ENCODE measurements around the gene TNK1. TPM values are rescaled to one million over a fixed set of nuclear protein-coding genes. Genes with fewer than 3 reads are reported as not detected.

The TNK1 gene
- total and polyA plus RNA-seq, 7 donors: 2.1 to 14.6 (median 5.4) TPM

DNA sequence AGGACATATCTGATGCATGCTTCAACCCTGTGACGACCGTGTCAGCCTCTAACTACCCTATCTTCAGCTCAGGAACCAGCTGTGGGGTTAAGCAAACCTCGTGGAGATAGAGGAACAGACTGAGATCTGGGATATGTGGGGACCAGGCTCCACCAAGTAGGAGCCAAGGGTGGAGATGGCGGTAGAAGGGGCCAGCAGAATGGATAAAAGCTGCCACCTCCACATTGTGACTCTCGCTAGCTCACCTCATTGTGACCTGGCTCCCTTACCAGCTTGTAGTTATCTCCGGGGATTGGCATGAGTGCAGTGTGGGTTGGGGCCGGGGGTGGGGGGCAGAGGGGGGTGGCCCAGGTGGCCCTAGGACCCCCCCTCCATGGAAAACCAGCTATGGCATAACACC is 44.4 kb downstream of the TNK1 start, which contains the start of gene SPEM2:
Gene SPEM2, plus strand, starts transcription at position 301 of the 400 bp plus-strand sequence. Its CDS starts 73 bp downstream, at position 374.
- Histone ChIP-seq H3K4me3 (no peak within 1 kb of the TSS), H3K27me3 (no peaks in the 10 kb centered on the region), H3K27ac (no peak within 1 kb of the TSS), H3K4me1 (no peaks in the 10 kb centered on the region), H3K36me3 (no peaks in the 10 kb centered on the region), H3K9me3 (no peaks in the 10 kb centered on the region)
- no peak for DNase-seq
- TF ChIP-seq POLR2A (IDR thresholded peaks at IDR 0.05): no peak
- intact Hi-C loops (cut with DNase I): no loop called here
- WGBS, 2 donors: 82 to 84% methylated on average over 7 of the region's 7 CpGs

DNA sequence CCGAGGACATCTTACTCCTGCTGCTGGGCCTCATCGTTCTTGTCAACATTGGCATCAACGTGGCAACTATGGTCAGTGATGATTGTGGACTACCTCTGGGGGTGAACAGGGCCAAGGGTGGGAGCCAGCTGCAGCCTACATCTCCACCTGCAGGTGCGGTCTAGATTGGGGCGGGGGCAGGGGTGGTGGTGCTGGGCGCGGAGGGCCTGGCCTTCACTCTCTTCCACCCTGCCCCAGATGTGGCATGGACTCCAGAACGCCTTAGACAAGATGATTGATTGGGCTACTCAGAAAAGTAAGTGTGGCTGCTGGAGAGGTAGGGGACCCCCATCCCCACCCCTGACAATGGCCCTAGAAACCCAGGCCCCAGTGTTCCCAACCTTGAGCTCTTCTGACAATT is 44.9 kb downstream of the TNK1 start:
- H3K9me3 ChIP-seq: no peaks in the 10 kb centered on the region
- H3K4me1 ChIP-seq: no peaks in the 10 kb centered on the region
- H3K27me3 ChIP-seq: no peaks in the 10 kb centered on the region
- no peak overlapping the region for H3K4me3 ChIP-seq
- intact Hi-C loops (cut with DNase I): no loop called here
- 77 to 82% methylated on average over 8 of the region's 8 CpGs for WGBS, 2 donors
- H3K36me3 ChIP-seq: no peaks in the 10 kb centered on the region
- H3K27ac ChIP-seq: no peak overlapping the region
- no peak for DNase-seq
- no peak for TF ChIP-seq POLR2A (IDR thresholded peaks at IDR 0.05)
- TF ChIP-seq, protein P1, sequence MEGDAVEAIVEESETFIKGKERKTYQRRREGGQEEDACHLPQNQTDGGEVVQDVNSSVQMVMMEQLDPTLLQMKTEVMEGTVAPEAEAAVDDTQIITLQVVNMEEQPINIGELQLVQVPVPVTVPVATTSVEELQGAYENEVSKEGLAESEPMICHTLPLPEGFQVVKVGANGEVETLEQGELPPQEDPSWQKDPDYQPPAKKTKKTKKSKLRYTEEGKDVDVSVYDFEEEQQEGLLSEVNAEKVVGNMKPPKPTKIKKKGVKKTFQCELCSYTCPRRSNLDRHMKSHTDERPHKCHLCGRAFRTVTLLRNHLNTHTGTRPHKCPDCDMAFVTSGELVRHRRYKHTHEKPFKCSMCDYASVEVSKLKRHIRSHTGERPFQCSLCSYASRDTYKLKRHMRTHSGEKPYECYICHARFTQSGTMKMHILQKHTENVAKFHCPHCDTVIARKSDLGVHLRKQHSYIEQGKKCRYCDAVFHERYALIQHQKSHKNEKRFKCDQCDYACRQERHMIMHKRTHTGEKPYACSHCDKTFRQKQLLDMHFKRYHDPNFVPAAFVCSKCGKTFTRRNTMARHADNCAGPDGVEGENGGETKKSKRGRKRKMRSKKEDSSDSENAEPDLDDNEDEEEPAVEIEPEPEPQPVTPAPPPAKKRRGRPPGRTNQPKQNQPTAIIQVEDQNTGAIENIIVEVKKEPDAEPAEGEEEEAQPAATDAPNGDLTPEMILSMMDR (IDR thresholded peaks at IDR 0.05): no peak

DNA sequence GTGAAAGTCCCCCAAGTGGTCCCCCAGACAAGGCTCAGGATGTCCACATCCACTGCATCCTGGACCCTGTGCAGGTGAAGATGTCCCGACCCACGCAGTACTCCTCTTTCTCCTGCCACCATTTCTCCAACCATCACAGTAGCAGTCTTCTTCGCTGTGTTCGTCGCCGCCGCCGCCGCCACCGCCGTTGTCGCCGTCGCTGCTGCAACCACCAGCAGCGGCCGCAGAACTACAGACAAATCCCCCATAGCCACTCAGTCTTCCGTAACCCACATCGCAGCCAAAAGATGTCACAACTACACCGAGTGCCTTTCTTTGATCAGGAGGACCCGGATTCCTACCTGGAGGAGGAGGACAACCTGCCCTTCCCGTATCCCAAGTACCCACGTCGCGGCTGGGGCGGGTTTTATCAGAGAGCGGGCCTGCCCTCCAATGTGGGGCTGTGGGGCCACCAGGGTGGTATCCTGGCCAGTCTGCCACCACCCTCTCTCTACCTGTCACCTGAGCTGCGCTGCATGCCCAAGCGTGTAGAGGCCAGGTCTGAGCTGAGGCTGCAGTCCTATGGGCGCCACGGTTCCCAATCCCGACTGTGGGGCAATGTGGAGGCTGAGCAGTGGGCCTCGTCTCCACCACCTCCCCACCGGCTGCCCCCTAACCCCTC is 45.4 kb downstream of the TNK1 start:
- H3K27me3 ChIP-seq: no peaks in the 10 kb centered on the region
- no peak overlapping the region for H3K27ac ChIP-seq
- intact Hi-C loops (cut with DNase I): no loop called here
- no peaks in the 10 kb centered on the region for H3K9me3 ChIP-seq
- H3K36me3 ChIP-seq: no peaks in the 10 kb centered on the region
- no peak for DNase-seq
- H3K4me1 ChIP-seq: no peaks in the 10 kb centered on the region
- TF ChIP-seq, protein P1 (IDR thresholded peaks at IDR 0.05): no peak
- no peak for TF ChIP-seq POLR2AphosphoS5 (IDR thresholded peaks at IDR 0.05)
- no peak overlapping the region for H3K4me3 ChIP-seq
- WGBS, 2 donors: 95 to 96% methylated on average over 33 of the region's 33 CpGs

DNA sequence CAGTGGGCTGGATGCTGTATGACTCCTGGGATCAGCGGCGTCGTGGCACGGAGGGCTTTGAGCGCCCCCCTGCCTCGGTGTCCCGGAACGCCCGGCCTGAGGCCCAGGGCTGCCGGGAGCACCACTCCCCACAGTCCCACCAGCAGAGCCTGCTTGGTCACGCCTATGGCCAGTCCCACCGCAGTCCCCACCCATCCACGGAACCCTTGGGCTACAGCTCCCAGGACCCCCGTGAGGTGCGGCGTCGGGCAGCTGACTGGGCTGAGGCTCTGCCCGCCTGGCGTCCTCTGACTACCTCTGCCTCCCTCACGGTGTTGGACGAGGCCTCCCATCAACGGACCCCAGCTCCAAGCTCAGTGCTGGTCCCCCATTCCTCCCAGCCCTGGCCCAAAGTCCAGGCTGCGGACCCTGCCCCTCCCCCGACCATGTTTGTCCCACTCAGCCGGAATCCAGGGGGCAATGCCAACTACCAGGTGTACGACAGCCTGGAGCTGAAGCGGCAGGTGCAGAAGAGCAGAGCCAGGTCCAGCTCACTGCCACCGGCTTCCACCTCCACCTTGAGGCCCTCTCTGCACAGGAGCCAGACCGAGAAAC is 46.1 kb downstream of the TNK1 start:
- Histone ChIP-seq H3K27ac (no peak overlapping the region), H3K9me3 (no peaks in the 10 kb centered on the region), H3K27me3 (no peaks in the 10 kb centered on the region), H3K4me1 (no peaks in the 10 kb centered on the region), H3K36me3 (no peaks in the 10 kb centered on the region), H3K4me3 (no peak overlapping the region)
- no peak for TF ChIP-seq POLR2A (IDR thresholded peaks at IDR 0.05)
- TF ChIP-seq, protein P1 (IDR thresholded peaks at IDR 0.05): no peak
- no peak for TF ChIP-seq POLR2AphosphoS5 (IDR thresholded peaks at IDR 0.05)
- no peak for TF ChIP-seq EP300 (IDR thresholded peaks at IDR 0.05)
- intact Hi-C loops (cut with DNase I): no loop called here
- DNase-seq: no peak
- 94% methylated on average over 29 of the region's 29 CpGs for WGBS, 2 donors

DNA sequence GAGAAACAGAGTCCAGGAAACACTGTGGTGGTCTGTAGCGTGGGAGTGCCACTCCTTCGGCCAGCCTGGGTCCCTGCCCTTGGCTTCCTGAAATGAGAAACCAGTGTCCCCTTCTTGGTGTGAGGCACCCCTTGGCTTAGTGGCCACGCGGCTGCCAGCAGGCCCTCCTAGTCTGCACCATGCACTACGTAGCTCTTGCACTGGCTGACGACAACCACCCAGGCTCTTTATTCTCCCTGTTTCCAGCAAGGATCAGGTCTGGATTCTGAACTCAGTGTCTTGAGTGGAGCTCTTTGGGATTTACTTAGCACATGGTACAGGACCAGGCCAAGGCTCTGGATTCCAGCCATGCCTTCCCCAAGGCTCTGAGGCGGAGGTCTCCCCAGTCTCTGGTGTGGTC is 46.7 kb downstream of the TNK1 start:
- 91 to 94% methylated on average over 7 of the region's 7 CpGs for WGBS, 2 donors
- Histone ChIP-seq H3K4me1 (no peaks in the 10 kb centered on the region), H3K27me3 (no peaks in the 10 kb centered on the region), H3K9me3 (no peaks in the 10 kb centered on the region), H3K36me3 (no peaks in the 10 kb centered on the region), H3K27ac (no peak overlapping the region), H3K4me3 (no peak overlapping the region)
- DNase-seq: no peak
- intact Hi-C loops (cut with DNase I): no loop called here
- TF ChIP-seq POLR2A (IDR thresholded peaks at IDR 0.05) (no peak), POLR2AphosphoS5 (IDR thresholded peaks at IDR 0.05) (no peak), EP300 (IDR thresholded peaks at IDR 0.05) (no peak)
- TF ChIP-seq, protein P1 (IDR thresholded peaks at IDR 0.05): no peak
